ENCODE results near the gene GSC2. TPM values are rescaled to one million over a fixed set of nuclear protein-coding genes. Genes with fewer than 3 reads are reported as not detected.
A peak's percentile ranks its signal among the peaks of the same experiment; 100 is the strongest.

GSC2 gene
- total RNA-seq, 2 donors from 2014 or later = not detected

DNA sequence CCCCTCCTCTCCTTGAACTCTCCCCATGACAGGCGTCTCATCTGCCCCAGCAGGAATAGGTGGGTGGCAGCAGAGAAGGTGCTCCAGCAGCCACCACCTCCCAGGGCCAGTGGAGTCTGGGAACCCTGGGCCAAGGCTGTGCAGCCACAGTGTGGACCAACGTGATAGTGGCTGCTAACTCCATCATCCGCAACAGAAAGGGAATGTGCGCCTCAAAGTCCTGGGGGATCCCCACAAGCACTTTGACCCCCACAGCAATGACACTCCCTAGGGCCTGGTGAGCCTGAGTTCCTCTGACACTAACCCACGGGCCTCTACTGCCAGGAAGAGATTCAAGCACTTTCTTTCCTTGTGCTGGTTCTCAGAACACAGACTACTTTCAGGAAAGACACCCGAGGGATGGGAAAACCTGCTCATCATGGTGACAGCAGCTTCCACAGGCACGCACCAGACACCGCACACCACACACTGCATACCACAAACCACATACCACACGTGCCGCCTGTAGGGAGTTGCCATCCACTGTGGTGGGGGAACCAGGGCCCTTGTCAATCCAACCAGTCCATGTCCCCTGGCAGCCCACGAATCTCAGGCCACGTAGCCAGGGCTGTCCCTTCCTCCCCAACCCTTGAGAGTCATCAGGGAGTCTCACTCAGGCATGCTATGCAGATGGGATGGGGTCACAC is 31.8 kb upstream of the GSC2 start:
- H3K36me3 Mint-ChIP-seq (ENCODE audit: insufficient read depth in 2 of 2) = no peaks in the 10 kb centered on the region
- H3K4me1 Mint-ChIP-seq (ENCODE audit: low read depth) = peaks cover 28% of the 10 kb centered on the region
- peak overlapping the region; percentile 65 to 66 for H3K4me3 Mint-ChIP-seq
- H3K27ac Mint-ChIP-seq = peak overlapping the region; percentile 76
- no peaks in the 10 kb centered on the region for H3K9me3 Mint-ChIP-seq
- peak; percentile 45 for DNase-seq
- no peak for ATAC-seq (replicated peaks in 1 of 2)
- H3K27me3 Mint-ChIP-seq (ENCODE audit: low read depth) = no peaks in the 10 kb centered on the region

DNA sequence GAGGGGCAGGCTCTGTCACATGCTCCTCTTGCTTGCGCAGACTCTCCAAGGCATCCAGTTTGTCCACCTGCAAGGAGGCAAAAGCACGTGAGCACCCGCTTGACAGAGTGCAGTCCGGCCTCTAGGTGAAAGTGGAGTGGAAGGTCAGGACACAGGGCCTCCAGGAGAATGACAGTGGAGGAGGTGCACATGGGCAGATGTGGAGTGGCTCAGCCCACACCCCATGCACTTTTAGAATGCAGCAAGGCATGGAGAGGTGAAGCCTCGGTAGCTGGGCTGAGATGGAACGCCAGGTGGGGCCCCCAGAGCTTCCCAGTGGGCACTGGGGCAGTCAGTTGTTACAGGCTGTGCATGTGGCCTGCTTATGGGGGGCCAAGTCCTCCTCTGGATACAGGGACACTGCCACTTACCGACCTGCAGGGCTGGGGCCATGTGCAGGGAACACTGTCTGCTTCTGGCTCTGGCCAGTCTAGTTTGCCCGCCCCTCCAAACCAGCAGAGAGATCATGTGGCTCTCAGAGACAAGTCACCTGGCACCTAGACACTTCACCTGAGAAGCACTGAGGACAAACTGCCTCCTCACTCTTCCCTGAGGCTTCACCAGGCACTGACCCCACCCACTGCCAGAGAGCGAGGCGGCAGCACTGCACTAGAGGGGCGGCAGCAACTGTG is 30.8 kb upstream of the GSC2 start:
- H3K27ac Mint-ChIP-seq = no peak overlapping the region
- H3K4me1 Mint-ChIP-seq (ENCODE audit: low read depth) = peaks cover 28% of the 10 kb centered on the region
- H3K27me3 Mint-ChIP-seq (ENCODE audit: low read depth) = no peaks in the 10 kb centered on the region
- ATAC-seq (replicated peaks in 1 of 2) (no peak), DNase-seq (no peak)
- peak overlapping the region in 1 of 2 donors; percentile 52 for H3K4me3 Mint-ChIP-seq
- no peaks in the 10 kb centered on the region for H3K36me3 Mint-ChIP-seq (ENCODE audit: insufficient read depth in 2 of 2)
- H3K9me3 Mint-ChIP-seq = no peaks in the 10 kb centered on the region

DNA sequence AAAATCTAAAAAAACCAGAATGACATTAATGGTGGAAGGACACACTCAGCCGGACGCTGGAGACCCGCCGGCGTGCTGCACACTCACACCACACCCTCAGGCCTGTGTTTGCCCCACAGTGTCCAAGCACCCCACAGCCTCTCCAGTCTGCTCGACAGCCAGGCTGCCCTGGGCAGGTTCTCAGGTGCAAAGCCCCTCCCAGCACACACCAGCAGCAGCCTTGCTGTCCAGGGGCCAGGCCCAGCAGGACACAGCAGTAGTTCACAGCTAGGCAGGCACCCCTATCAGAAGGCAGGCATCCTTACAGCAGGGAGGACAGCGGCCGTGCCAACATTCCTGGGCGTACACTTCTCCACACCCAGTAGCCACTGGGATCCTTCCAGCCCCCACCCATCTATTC is 30.1 kb upstream of the GSC2 start:
- ATAC-seq (replicated peaks in 1 of 2) (no peak), DNase-seq (no peak)
- H3K27ac Mint-ChIP-seq = no peak overlapping the region
- no peaks in the 10 kb centered on the region for H3K27me3 Mint-ChIP-seq (ENCODE audit: low read depth)
- H3K9me3 Mint-ChIP-seq = no peaks in the 10 kb centered on the region
- H3K36me3 Mint-ChIP-seq (ENCODE audit: insufficient read depth in 2 of 2) = no peaks in the 10 kb centered on the region
- H3K4me1 Mint-ChIP-seq (ENCODE audit: low read depth) = peaks cover 30% of the 10 kb centered on the region
- H3K4me3 Mint-ChIP-seq = no peak overlapping the region

DNA sequence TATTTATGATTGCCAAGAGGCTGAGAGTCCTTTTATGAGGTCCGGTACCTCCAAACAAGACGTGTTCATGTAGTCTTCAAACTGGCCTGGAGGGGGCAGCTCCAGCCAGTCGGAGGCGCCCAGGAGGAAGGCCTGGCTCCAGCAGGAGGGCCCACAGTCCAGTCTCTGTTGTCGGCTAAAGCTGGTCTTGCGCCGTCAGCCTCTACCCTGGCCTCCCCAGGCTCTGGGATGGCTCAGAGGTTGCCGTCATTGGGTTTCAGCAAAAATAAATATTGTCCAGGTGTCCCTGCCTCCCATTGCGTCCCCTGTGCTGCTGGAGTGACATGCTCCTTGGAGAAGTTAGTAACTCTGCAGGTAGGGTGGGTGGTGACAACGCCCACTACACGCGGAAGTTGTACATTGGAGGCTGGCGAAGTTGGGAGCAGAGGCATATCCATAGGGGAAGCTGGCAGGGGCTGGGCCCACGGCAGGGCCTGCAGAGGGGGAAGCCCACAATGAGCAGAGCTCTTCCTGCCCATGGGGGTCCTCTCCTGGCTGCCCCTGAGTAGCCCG is 29.5 kb upstream of the GSC2 start:
- DNase-seq (peak; percentile 62 to 66), ATAC-seq (replicated peaks in 1 of 2) (peak; percentile 46 to 49)
- Mint-ChIP-seq H3K9me3 (no peaks in the 10 kb centered on the region), H3K4me1 (ENCODE audit: low read depth) (peaks cover 33% of the 10 kb centered on the region), H3K4me3 (peak overlapping the region; percentile 80 to 83), H3K36me3 (ENCODE audit: insufficient read depth in 2 of 2) (no peaks in the 10 kb centered on the region), H3K27me3 (ENCODE audit: low read depth) (no peaks in the 10 kb centered on the region), H3K27ac (no peak overlapping the region)

DNA sequence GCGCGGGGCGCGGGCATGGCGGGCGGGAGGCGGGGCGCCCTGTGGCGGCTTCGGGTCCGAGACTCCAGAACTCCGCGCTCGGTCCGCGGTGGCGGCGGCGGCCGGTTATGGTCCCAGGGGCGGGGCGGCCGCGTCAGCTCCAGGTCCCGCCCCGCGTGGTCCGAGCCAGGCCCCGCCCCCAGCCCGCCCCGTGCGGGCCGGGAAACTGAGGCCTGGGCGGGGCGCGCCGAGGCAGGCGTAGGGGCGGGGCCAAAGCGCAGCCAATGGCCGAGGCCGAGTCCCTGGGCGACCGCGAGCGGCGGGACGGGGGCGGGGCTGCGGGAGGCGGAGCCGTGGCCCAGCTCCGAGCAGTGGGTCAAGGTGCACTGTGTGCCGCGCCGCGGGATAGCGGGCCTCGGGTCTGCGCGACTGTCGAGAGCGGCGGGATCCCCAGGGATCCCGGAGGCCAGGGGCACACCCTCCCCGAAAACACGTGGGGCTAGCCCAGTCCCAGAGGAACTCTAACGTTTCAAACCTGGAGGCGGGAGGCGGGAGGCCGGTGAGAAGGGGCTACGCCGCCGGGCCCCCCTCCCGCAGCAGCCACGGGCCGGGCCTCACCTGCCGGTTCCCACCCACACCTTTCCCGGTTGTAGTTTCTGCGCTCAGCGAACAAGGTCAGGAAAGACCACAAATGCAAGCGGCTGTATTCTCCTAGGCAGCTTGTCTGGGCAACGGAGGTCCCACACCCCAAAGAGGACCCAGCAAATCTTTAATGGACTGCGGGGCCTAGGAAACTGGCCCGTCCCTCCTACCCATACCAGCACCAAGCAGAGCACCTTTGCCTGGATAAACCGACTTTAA is 28.8 kb upstream of the GSC2 start, which contains the start of gene SLC25A1:
Gene SLC25A1 (minus strand): TSS at position 80 of the 840 bp plus-strand sequence. CDS start 63 bp downstream, at position 17.
- Mint-ChIP-seq H3K4me1 (ENCODE audit: low read depth) (peaks cover 40% of the 10 kb centered on the region), H3K36me3 (ENCODE audit: insufficient read depth in 2 of 2) (no peaks in the 10 kb centered on the region), H3K27ac (no peak within 1 kb of the TSS), H3K27me3 (ENCODE audit: low read depth) (no peaks in the 10 kb centered on the region), H3K9me3 (no peaks in the 10 kb centered on the region), H3K4me3 (peak within 1 kb of the TSS; percentile 80 to 83)
- ATAC-seq (replicated peaks in 1 of 2) (peak; percentile 86), DNase-seq (peak; percentile 92 to 93)

DNA sequence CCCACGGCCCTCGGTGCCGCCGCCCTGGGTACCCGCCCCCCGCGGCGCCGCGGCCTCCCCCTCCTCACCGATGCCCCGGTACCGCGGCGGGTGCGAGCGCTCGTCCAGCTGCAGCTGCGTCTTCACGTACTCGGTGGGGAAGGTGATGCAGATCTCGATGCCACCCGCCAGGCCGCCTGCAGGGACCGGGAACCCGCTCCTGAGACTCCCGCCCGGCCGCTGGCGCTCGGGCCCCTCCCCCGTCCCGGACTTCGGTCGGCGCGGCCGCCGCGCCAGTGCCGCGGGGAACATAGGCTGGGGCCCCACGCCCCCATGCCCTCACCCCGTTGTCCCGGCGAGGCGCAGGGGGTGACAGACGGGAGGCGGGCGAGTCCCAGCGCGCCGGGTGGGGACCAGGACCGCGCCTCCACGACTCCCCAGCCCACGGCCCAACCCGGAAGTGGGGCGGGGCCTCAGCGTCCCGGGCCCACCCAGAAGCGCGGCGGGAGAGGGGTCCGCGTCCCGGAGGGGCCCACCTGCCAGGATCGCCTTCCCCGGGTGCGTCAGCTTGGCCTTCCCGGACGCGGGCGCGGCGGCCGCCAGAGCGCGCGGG is 28.1 kb upstream of the GSC2 start:
- no peak overlapping the region for H3K27ac Mint-ChIP-seq
- H3K27me3 Mint-ChIP-seq (ENCODE audit: low read depth) = no peaks in the 10 kb centered on the region
- peaks cover 47% of the 10 kb centered on the region for H3K4me1 Mint-ChIP-seq (ENCODE audit: low read depth)
- H3K36me3 Mint-ChIP-seq (ENCODE audit: insufficient read depth in 2 of 2) = no peaks in the 10 kb centered on the region
- ATAC-seq (replicated peaks in 1 of 2) (peak; percentile 59 to 62), DNase-seq (peak in 1 of 2 donors; percentile 65)
- peak overlapping the region; percentile 72 to 77 for H3K4me3 Mint-ChIP-seq
- no peaks in the 10 kb centered on the region for H3K9me3 Mint-ChIP-seq

DNA sequence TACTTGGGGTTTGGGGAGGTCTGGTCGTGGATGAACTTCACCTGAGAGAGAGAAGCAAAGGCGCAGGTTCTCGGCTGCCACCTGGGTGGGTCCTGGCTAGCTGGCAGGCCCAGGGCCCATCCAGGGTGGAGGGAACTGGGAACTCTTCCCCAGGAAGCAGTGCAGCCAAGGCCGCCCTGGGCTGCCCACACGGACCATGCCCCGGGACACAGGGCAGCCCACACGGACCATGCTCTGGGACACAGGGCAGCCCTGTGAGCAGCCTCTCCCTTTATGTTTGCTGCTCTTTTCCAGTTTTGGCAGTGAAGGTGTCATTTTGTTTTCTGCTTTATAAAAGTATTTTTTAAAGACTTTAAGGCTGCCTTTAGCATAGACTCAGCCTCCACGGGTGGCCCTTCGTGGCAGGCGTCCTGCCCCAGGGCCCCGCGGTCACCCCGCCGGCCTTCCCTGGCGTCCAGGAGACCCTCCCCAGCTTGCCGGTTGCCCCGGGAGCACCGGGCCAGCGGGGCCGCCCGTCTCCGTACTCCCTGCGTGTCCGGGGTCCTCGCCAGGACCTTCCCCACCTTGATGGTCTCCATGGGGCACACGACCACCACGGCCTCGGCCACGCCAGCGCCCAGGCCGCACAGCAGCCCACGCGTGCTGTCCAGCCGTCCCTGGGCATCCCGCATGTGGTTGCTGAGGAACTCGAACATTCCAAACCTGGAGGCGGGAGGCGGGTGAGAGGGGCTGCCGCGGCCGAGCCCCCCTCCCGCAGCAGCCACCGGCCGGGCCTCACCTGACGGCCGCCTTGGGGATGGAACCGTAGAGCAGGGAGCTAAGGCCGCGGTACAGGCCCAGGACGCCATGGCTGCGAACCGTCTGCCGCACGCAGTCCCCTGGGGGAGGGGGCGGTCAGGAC is 27.3 kb upstream of the GSC2 start:
- no peak overlapping the region for H3K27ac Mint-ChIP-seq
- ATAC-seq (replicated peaks in 1 of 2) (no peak), DNase-seq (no peak)
- peaks cover 51% of the 10 kb centered on the region for H3K4me1 Mint-ChIP-seq (ENCODE audit: low read depth)
- H3K4me3 Mint-ChIP-seq = peak overlapping the region; percentile 72 to 77
- H3K36me3 Mint-ChIP-seq (ENCODE audit: insufficient read depth in 2 of 2) = no peaks in the 10 kb centered on the region
- no peaks in the 10 kb centered on the region for H3K27me3 Mint-ChIP-seq (ENCODE audit: low read depth)
- H3K9me3 Mint-ChIP-seq = no peaks in the 10 kb centered on the region

DNA sequence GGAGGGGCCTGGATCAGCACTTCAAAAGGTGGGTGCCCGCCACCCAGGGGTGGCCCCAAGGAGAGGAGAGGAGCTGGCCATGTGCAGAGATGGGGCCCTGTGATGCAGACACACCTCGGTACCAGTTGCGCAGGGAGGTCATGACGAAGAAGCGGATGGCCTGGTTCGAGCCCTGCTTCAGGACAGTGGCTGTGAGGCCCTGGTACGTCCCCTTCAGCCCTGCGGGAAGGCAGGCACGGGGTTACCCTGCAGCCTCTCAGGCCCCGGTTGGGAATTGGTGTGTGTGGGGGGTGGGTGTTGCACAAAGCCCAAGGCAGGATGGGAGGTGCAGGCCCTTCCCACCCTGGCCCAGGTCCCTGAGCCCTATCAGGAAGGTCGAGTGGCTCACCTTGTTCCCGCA is 26.6 kb upstream of the GSC2 start:
- DNase-seq (no peak), ATAC-seq (replicated peaks in 1 of 2) (no peak)
- Mint-ChIP-seq H3K4me1 (ENCODE audit: low read depth) (peaks cover 49% of the 10 kb centered on the region), H3K4me3 (peak overlapping the region; percentile 72 to 77), H3K27ac (no peak overlapping the region), H3K9me3 (no peaks in the 10 kb centered on the region), H3K27me3 (ENCODE audit: low read depth) (no peaks in the 10 kb centered on the region), H3K36me3 (ENCODE audit: insufficient read depth in 2 of 2) (no peaks in the 10 kb centered on the region)

DNA sequence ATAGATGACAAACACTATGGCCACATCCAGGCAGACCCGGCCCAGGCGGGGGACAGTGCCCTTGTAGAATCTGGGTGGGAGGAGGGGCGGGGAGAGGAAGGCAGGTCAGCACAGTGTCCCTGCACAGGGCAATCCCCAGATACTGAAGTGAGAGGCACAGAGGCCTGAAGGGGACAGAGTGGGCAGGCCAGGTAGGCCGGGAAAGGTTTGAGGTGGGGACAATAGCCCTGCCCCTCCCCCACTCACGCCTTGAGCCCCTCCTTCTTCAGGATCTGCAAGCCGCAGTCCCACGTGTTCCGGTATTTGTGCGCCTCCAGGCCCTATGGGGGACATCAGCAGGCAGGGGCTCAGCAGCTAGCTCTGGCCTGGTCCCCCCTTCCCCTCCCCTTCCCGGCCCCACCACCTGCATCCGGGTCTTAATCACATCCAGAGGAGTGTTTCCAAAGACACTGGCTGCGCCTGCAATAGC is 26.1 kb upstream of the GSC2 start:
- Mint-ChIP-seq H3K27ac (no peak overlapping the region), H3K27me3 (ENCODE audit: low read depth) (no peaks in the 10 kb centered on the region), H3K4me3 (peak overlapping the region in 1 of 2 donors; percentile 72)

DNA sequence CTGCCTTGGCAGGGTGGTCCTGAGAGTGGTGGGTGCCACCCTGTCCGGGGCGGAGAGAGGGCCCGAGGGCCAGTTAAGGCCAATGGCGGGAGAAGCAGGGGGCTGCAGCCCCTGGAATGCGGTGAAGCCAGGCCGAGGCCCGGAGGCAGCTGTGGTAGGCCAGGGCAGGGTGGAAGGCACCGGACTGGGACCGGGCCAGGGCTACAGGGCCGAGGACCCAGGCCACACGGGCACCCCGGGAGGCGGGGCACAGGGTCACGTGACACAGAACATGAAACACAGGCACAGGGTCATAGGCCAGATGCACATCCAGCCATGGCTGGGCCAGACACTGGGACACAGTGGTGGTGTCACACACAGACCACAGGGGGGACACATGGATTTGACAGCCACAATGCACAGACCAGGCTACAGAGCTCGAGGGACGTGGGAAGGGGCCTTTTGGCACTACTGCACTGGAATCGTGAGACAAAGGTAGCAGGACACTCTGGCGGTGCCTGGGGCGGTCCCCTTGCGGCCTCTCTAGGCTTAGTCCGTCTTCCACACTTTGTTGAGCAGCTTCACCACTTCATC is 25.6 kb upstream of the GSC2 start:
- Mint-ChIP-seq H3K9me3 (no peaks in the 10 kb centered on the region), H3K36me3 (ENCODE audit: insufficient read depth in 2 of 2) (peaks cover 0 to 2% of the 10 kb centered on the region in 2 donors), H3K27me3 (ENCODE audit: low read depth) (no peaks in the 10 kb centered on the region), H3K4me1 (ENCODE audit: low read depth) (peaks cover 42% of the 10 kb centered on the region), H3K4me3 (peak overlapping the region in 1 of 2 donors; percentile 36), H3K27ac (no peak overlapping the region)
- DNase-seq (no peak), ATAC-seq (replicated peaks in 1 of 2) (no peak)

More for the DNA sequence above, 26.1 kb upstream of the GSC2 start:
- H3K9me3 Mint-ChIP-seq = no peaks in the 10 kb centered on the region
- no peaks in the 10 kb centered on the region for H3K36me3 Mint-ChIP-seq (ENCODE audit: insufficient read depth in 2 of 2)
- peaks cover 44% of the 10 kb centered on the region for H3K4me1 Mint-ChIP-seq (ENCODE audit: low read depth)
- no peak for DNase-seq
- ATAC-seq (replicated peaks in 1 of 2) = no peak

DNA sequence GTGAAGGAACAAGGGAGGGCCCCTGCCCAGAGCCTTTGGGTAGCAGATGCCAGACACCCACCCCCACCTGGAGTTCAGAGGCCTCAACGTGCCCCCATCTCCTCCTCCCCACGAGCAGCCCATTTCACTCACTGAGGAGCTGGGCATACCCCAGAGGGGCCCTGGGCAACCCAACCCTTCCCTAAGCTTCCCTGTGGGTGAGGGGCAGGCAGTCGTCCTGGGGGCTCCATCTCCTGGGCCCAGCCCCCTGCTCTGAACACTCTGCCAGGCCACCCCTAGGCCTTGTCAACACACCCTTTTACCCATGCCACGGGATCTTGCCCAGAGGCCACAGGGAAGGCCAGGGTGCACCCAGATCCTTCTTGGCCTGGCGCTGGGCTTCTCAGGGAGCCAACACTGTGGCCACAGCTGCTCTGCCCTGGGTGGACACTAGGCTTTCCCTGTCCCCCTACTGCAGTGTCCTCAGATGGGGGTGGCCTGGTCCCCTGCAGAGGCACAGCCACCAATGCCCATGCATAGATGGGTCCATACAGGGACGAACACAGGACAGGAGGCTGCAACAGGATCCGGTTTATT is 25.0 kb upstream of the GSC2 start:
- Mint-ChIP-seq H3K9me3 (no peaks in the 10 kb centered on the region), H3K4me1 (ENCODE audit: low read depth) (peaks cover 47% of the 10 kb centered on the region), H3K36me3 (ENCODE audit: insufficient read depth in 2 of 2) (peaks cover 0 to 2% of the 10 kb centered on the region in 2 donors), H3K4me3 (no peak overlapping the region), H3K27ac (no peak overlapping the region), H3K27me3 (ENCODE audit: low read depth) (peaks cover 5% of the 10 kb centered on the region)
- ATAC-seq (replicated peaks in 1 of 2) (no peak), DNase-seq (no peak)

Data from activated T-cell treated with anti-CD3 and anti-CD28 coated beads, Interleukin-2, amount 50 U/mL, for 72 hours (primary cell).